T-helper 17 cell (primary cell): ENCODE results near the gene PEAR1. TPM values are rescaled to one million over a fixed set of nuclear protein-coding genes. Genes with fewer than 3 reads are reported as not detected.

ENCODE experiments used
- ATAC-seq: fragments of 150-1000 bp; cut with Tn5 transposase; 2 replicates; pipeline ENCODE4 v1.10.0; 2021; ENCODE audit warnings: mild to moderate bottlenecking, moderate library complexity
- DNase-seq, 3 donors: peaks; one replicate each; pipeline versions ENCODE4 v3.0.0 to v3.0.0-alpha.2; 2020 to 2021
- H3K9me3 ChIP-seq: one replicate; pipeline ENCODE4 v1.7.0; 2013; ENCODE audit warnings: low read length, mild to moderate bottlenecking; ENCODE audit not compliant: control insufficient read depth, poor library complexity, severe bottlenecking
- H3K27ac Mint-ChIP-seq: one replicate; pipeline ENCODE4 v1.8.0; 2022; ENCODE audit warnings: mild to moderate bottlenecking, moderate library complexity, mixed read lengths
- H3K27me3 Mint-ChIP-seq: one replicate; pipeline ENCODE4 v1.8.0; 2022; ENCODE audit warnings: mixed read lengths
- H3K36me3 Mint-ChIP-seq: one replicate; pipeline ENCODE4 v1.8.0; 2022; ENCODE audit warnings: low read depth, mixed read lengths
- H3K4me1 Mint-ChIP-seq: one replicate; pipeline ENCODE4 v1.8.0; 2022; ENCODE audit warnings: mild to moderate bottlenecking, mixed read lengths
- H3K4me3 Mint-ChIP-seq: one replicate; pipeline ENCODE4 v1.8.0; 2022; ENCODE audit warnings: mild to moderate bottlenecking, moderate library complexity, mixed read lengths
- total RNA-seq, 4 donors: library from RNA in 2 of 4; stranded (reverse) in 2 of 4; gene quantifications; one replicate each; pipeline ENCODE4 v1.2.3 and lab custom pipeline; 2022 to 2026

PEAR1 gene
- total RNA-seq, 2 donors from 2014 or later: 0.42 to 17.7 TPM

GRCh38 chr1:156864796-156865195, 28.7 kb upstream of the PEAR1 start:
- H3K9me3 ChIP-seq: no peaks in the 10 kb centered on the region
- Mint-ChIP-seq H3K36me3 (peaks cover 4% of the 10 kb centered on the region), H3K27me3 (peaks cover 60% of the 10 kb centered on the region), H3K4me1 (peaks cover 30% of the 10 kb centered on the region), H3K27ac (no peak overlapping the region), H3K4me3 (no peak overlapping the region)
- ATAC-seq (no peak), DNase-seq (no peak)

GRCh38 chr1:156865258-156865657, 28.3 kb upstream of the PEAR1 start:
- ATAC-seq (no peak), DNase-seq (no peak)
- H3K4me3 Mint-ChIP-seq: no peak overlapping the region
- H3K9me3 ChIP-seq: no peaks in the 10 kb centered on the region
- H3K4me1 Mint-ChIP-seq: peaks cover 26% of the 10 kb centered on the region
- peaks cover 4% of the 10 kb centered on the region for H3K36me3 Mint-ChIP-seq
- peaks cover 58% of the 10 kb centered on the region for H3K27me3 Mint-ChIP-seq
- no peak overlapping the region for H3K27ac Mint-ChIP-seq

GRCh38 chr1:156865865-156866248, 27.7 kb upstream of the PEAR1 start:
- H3K4me1 Mint-ChIP-seq: peaks cover 25% of the 10 kb centered on the region
- no peak overlapping the region for H3K27ac Mint-ChIP-seq

GRCh38 chr1:156866249-156866909, 27.1 kb upstream of the PEAR1 start:
- Mint-ChIP-seq H3K27ac (no peak overlapping the region), H3K4me3 (no peak overlapping the region), H3K27me3 (peaks cover 54% of the 10 kb centered on the region), H3K4me1 (peaks cover 26% of the 10 kb centered on the region), H3K36me3 (peaks cover 4% of the 10 kb centered on the region)
- DNase-seq (no peak), ATAC-seq (no peak)
- no peaks in the 10 kb centered on the region for H3K9me3 ChIP-seq

More at GRCh38 chr1:156865865-156866248, 27.7 kb upstream of the PEAR1 start:
- H3K9me3 ChIP-seq: no peaks in the 10 kb centered on the region
- H3K27me3 Mint-ChIP-seq: peaks cover 54% of the 10 kb centered on the region
- H3K4me3 Mint-ChIP-seq: no peak overlapping the region
- ATAC-seq (no peak), DNase-seq (no peak)
- H3K36me3 Mint-ChIP-seq: peaks cover 4% of the 10 kb centered on the region

- ATAC-seq (no peak), DNase-seq (no peak)
- H3K36me3 Mint-ChIP-seq: peaks cover under 1% of the 10 kb centered on the region
- H3K4me3 Mint-ChIP-seq: no peak overlapping the region
- peaks cover 20% of the 10 kb centered on the region for H3K4me1 Mint-ChIP-seq
- peaks cover 36% of the 10 kb centered on the region for H3K27me3 Mint-ChIP-seq
- H3K9me3 ChIP-seq: no peaks in the 10 kb centered on the region
- no peak overlapping the region for H3K27ac Mint-ChIP-seq
Measured at GRCh38 chr1:156868341-156868740, 25.2 kb upstream of the PEAR1 start.

GRCh38 chr1:156869455-156869854, 24.1 kb upstream of the PEAR1 start:
- H3K9me3 ChIP-seq: no peaks in the 10 kb centered on the region
- no peak overlapping the region for H3K27ac Mint-ChIP-seq
- no peak for ATAC-seq
- peaks cover 35% of the 10 kb centered on the region for H3K27me3 Mint-ChIP-seq
- no peak overlapping the region for H3K4me3 Mint-ChIP-seq
- H3K36me3 Mint-ChIP-seq: no peaks in the 10 kb centered on the region
- H3K4me1 Mint-ChIP-seq: peaks cover 17% of the 10 kb centered on the region
- DNase-seq: no peak

- ATAC-seq (no peak), DNase-seq (no peak)
- Mint-ChIP-seq H3K4me1 (peaks cover 14% of the 10 kb centered on the region), H3K4me3 (no peak overlapping the region), H3K27me3 (peaks cover 48% of the 10 kb centered on the region), H3K27ac (no peak overlapping the region), H3K36me3 (peaks cover 3% of the 10 kb centered on the region)
- H3K9me3 ChIP-seq: no peaks in the 10 kb centered on the region
Measured at GRCh38 chr1:156873659-156874058, 19.9 kb upstream of the PEAR1 start.

GRCh38 chr1:156874142-156874541, 19.4 kb upstream of the PEAR1 start:
- H3K27me3 Mint-ChIP-seq: peaks cover 51% of the 10 kb centered on the region
- ATAC-seq (no peak), DNase-seq (no peak)

GRCh38 chr1:156874572-156875340, 18.8 kb upstream of the PEAR1 start:
- ATAC-seq: no peak
- no peak overlapping the region for H3K27ac Mint-ChIP-seq
- H3K4me3 Mint-ChIP-seq: no peak overlapping the region
- peaks cover 3% of the 10 kb centered on the region for H3K36me3 Mint-ChIP-seq
- no peak for DNase-seq
- H3K4me1 Mint-ChIP-seq: peaks cover 14% of the 10 kb centered on the region
- peaks cover 49% of the 10 kb centered on the region for H3K27me3 Mint-ChIP-seq
- no peaks in the 10 kb centered on the region for H3K9me3 ChIP-seq

More at GRCh38 chr1:156874142-156874541, 19.4 kb upstream of the PEAR1 start:
- H3K36me3 Mint-ChIP-seq: peaks cover 3% of the 10 kb centered on the region
- peaks cover 14% of the 10 kb centered on the region for H3K4me1 Mint-ChIP-seq
- no peak overlapping the region for H3K4me3 Mint-ChIP-seq
- H3K9me3 ChIP-seq: no peaks in the 10 kb centered on the region
- H3K27ac Mint-ChIP-seq: no peak overlapping the region

- peaks cover 52% of the 10 kb centered on the region for H3K27me3 Mint-ChIP-seq
- no peaks in the 10 kb centered on the region for H3K9me3 ChIP-seq
- no peak for ATAC-seq
- no peak for DNase-seq
- H3K4me3 Mint-ChIP-seq: no peak overlapping the region
- peaks cover 14% of the 10 kb centered on the region for H3K4me1 Mint-ChIP-seq
- H3K36me3 Mint-ChIP-seq: peaks cover 3% of the 10 kb centered on the region
- H3K27ac Mint-ChIP-seq: no peak overlapping the region
Measured at GRCh38 chr1:156875341-156875615, 18.2 kb upstream of the PEAR1 start.

GRCh38 chr1:156876281-156876680, 17.2 kb upstream of the PEAR1 start:
- no peak for DNase-seq
- Mint-ChIP-seq H3K36me3 (peaks cover 3% of the 10 kb centered on the region), H3K27ac (no peak overlapping the region), H3K27me3 (peaks cover 62% of the 10 kb centered on the region), H3K4me1 (peaks cover 11% of the 10 kb centered on the region), H3K4me3 (no peak overlapping the region)
- no peak for ATAC-seq
- H3K9me3 ChIP-seq: no peaks in the 10 kb centered on the region

GRCh38 chr1:156877433-156878170, 15.9 kb upstream of the PEAR1 start:
- Mint-ChIP-seq H3K4me3 (no peak overlapping the region), H3K27me3 (peaks cover 75% of the 10 kb centered on the region), H3K27ac (no peak overlapping the region), H3K36me3 (peaks cover 3% of the 10 kb centered on the region), H3K4me1 (peaks cover 12% of the 10 kb centered on the region)
- ATAC-seq (no peak), DNase-seq (no peak)
- no peaks in the 10 kb centered on the region for H3K9me3 ChIP-seq

- Mint-ChIP-seq H3K4me3 (no peak overlapping the region), H3K27ac (no peak overlapping the region), H3K36me3 (peaks cover 5% of the 10 kb centered on the region), H3K27me3 (peaks cover 82% of the 10 kb centered on the region), H3K4me1 (peaks cover 16% of the 10 kb centered on the region)
- H3K9me3 ChIP-seq: no peaks in the 10 kb centered on the region
- DNase-seq: no peak
- no peak for ATAC-seq
Measured at GRCh38 chr1:156879876-156880275, 13.6 kb upstream of the PEAR1 start.
